Muscle of arm (tissue), 14 donors: ENCODE measurements around the gene CD274. TPM values are rescaled to one million over a fixed set of nuclear protein-coding genes. Genes with fewer than 3 reads are reported as not detected.
"Not testable (repeated sequence)": the region's sequence is repeated elsewhere in the genome, so short reads cannot be mapped to it uniquely, and the experiment has no call there.

Experiments used
- DNase-seq: peaks from one replicate; pipeline ENCODE4 v3.0.0-alpha.2; 2013
- long read RNA-seq, 11 donors: transcript quantifications; one replicate each; lab custom pipeline, GENCODE V29; 2026
- polyA plus RNA-seq, 12 donors: library from polyadenylated mRNA; unstranded; fragments of 120-200 nt; gene quantifications; one replicate each; pipeline ENCODE4 v1.2.1, GENCODE V29; 2013; ENCODE audit not compliant: insufficient read length in 12 of 12

CD274 gene
- 1 to 10 TPM in 8 of 12 donors, under 1 TPM in 2, not detected in 2; 0.41 to 1.7 (median 1.2) TPM for polyA plus RNA-seq
- long read RNA-seq, donor 1: 0 reads
- long read RNA-seq, donor 2: 0 reads
- long read RNA-seq, donor 3: 0 reads
- long read RNA-seq, donor 4: 0 reads
- long read RNA-seq, donor 5: 0 reads
- long read RNA-seq, donor 6, partial matches to known transcripts: 24 of 24 reads
- long read RNA-seq, donor 6, other reads (novel, unspliced or antisense): 0 of 24 reads
- long read RNA-seq, donor 7: 0 reads
- long read RNA-seq, donor 8, partial matches to known transcripts: 0 of 1 reads
- long read RNA-seq, donor 8, other reads (novel, unspliced or antisense): 0 of 1 reads
- long read RNA-seq, donor 9: 0 reads
- long read RNA-seq, donor 10: 0 reads
- long read RNA-seq, donor 11: 0 reads

DNA sequence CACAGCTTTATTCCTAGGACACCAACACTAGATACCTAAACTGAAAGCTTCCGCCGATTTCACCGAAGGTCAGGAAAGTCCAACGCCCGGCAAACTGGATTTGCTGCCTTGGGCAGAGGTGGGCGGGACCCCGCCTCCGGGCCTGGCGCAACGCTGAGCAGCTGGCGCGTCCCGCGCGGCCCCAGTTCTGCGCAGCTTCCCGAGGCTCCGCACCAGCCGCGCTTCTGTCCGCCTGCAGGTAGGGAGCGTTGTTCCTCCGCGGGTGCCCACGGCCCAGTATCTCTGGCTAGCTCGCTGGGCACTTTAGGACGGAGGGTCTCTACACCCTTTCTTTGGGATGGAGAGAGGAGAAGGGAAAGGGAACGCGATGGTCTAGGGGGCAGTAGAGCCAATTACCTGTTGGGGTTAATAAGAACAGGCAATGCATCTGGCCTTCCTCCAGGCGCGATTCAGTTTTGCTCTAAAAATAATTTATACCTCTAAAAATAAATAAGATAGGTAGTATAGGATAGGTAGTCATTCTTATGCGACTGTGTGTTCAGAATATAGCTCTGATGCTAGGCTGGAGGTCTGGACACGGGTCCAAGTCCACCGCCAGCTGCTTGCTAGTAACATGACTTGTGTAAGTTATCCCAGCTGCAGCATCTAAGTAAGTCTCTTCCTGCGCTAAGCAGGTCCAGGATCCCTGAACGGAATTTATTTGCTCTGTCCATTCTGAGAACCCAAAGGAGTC lies at the start of gene CD274:
TSS of gene CD274 (plus strand) at position 184 of the 733 bp plus-strand sequence. CDS start 5,572 bp downstream, outside the sequence.
- peak; percentile 77 for DNase-seq

DNA sequence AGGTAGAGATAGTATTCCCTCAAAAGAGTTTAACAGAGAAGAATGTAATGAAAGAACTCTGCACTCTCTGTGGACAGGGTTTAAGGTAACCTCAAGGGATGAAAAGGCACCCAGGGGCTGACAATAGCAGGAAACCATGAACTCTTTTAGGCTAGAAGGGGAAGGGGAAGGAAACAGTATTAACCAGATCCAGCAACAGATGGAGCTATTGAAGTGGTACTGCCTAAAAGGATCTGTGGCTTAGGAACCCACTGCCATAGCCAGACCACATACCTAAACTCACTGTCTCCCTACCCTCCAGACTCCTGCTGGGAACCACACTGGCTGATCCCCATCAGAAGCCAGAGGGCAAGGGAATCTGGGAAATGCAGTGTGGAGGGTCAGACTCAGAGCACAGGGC lies 48.1 kb upstream of the CD274 start:
- DNase-seq: no peak

DNA sequence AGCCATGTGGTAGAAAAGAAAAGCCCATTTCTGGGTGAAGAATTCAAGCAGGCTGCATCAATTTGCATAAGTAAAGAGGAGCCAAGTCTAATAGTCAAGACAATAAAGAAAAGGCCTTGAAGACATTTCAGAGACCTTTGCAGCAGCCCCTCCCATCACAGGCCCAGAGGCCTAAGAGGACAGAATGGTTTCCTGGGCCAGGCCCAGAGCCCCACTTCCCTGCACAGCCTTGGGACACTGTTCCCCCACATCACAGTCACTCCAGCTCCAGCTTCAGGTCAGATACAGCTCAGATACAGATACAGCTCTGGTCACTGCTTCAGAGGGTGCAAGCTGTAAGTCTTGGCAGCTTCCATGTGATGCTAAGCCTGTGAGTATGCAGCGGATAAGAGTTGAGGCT lies 41.7 kb upstream of the CD274 start:
- no peak for DNase-seq

DNA sequence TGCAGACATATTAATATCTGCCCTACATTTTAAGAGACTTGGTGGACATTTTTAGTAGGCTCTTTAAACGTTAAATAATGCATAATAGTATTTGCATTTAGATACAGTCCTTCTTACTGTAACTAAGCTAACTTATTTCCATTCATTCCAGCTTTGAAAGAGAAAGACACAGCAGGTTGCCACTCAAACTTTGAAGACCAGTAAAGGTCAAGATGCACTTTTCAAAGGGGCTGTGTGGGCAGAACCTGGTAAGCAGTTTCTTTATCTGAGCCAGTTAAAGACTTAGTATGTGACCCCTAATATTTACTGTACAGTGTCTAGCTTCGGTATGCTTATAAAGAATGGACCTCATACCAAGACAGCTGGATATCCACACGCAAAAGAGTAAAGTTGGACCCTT lies 33.4 kb upstream of the CD274 start:
- no peak for DNase-seq

DNA sequence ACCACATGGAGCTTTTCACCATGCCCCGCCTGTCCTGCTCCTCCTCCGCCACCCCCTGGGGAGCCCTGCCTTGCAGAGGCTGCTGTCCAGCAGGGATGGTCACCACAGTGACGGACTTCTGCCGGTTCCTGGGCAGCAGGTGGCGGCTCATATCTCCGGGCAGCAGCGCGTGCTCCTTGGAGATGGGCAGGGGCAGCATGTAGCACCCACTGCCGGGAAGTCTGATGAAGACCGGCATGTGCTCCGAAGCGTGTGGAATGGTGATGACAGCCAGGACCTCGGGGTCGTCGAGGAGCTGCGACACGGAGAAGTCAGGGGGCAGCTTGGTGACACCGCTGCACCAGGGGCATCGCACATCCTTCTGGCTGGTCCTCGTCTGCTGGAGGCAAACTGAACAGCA lies 31.9 kb upstream of the CD274 start:
- no peak for DNase-seq

DNA sequence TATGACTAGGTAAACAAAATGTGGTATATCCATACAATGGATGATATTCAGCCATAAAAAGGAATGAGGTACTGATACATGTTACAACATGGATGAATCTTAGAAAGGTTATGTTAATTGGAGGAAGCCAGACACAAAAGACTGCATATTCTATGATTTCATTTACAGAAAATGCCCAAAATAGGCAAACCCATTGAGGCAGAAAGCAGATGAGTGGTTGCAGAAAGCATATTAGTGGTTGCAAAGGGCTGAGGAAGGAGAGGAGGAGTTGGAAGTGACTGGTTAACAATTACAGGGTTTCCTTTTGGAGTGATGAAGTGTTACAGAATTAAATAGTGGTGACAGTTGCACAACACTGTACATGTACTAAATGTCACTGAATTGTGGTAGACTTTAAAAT lies 30.4 kb upstream of the CD274 start:
- DNase-seq: no peak

DNA sequence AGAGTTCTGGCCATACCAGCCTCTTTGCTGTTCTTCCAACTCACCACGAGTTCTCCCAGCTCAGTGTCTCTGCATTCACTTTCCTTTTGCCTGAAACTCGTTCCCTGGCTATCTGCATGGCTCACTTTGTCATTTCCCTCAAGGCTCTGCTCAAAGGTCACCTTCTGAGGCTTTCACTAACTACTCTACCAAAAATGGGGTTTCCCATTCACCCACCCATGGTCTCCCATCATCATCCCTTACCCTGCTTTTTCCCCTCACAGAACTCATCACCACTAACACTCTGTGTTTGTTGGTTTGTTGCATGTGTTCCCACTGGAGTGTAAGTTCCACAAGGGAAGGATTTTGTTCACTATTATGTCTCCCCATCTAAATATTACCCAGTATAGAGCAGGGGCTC lies 29.2 kb upstream of the CD274 start:
- no peak for DNase-seq

DNA sequence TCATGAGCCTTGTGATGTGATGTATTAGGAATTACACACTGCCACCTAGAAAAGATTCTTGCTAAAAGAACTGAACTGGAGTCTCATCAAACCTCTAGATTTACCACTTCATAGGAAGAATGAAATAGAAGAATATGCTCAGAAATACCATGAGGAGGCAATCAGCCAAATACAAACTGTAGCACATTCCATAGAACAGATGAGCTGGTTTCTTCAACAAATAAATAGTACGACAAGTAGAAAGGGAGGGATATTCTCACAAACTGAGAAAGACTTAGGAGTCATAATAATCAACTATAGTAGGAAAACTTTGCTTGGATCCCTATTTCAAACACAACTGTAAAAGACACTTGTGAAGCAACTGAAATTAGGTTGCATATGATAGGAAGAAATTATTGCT lies 28.1 kb upstream of the CD274 start:
- DNase-seq: no peak

DNA sequence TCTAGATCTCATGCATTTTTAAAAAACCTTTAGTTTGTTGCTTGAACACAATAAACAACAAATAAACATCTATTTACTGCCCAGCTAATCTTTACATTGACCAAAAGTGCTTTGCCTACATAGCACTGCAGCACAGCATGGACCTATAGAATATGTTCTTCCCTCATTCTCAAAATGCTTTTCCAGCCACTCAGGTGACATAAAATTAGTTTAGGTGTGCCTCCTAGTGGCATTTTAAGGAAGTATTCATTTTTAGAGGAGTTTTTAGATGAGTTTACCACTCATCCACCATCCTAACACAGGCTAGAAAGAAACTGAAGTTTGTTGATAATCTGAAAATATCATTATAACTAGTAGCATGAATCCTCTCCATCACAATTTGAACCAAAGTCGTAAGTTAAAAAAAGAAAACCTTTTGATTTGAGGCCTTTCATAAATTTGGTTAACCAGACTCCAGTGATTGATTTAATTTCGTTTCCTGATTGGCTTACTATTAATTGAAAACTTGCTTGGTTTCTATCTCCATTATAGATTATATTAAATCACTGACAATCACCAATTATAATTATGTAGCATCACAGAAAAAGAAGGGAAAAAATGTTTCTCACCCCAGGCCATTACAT lies 25.2 kb upstream of the CD274 start:
- no peak for DNase-seq

DNA sequence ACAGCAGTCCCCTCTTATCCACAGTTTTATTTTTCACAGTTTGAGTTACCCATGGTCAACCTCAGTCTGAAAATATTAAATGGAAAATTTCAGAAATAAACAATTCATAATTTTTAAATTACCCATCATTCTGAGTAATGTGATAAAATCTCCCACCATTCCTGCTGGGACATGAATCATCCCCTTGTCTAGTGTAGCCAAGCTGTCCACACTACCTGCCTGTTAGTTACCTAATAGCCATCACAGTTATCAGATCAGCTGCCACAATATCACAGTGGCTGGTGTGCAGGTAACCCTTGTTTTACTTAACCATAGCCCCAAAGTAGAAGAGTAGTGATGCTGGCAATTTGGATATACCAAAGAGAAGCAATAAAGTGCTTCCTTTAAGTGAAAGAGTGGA lies 23.3 kb upstream of the CD274 start:
- no peak for DNase-seq

DNA sequence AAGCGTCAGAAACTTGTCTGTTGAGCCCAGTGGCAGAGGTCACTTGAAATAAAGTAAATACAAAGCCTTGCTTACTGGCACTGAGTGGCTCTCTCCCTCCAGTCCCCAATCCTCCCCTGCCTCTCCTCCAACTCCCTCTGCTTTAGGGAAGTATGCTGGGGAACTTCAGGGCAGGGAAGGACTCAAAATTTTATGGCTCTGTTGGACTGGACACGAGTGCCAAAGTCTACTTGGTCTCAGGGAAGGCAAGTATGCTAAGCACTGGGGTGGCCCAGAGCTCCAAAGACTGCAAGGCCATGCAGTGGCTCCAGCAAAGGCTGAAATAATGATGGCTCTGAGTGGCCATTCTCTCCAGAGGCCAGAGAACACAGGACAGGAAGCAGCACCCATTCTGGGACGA lies 22.2 kb upstream of the CD274 start:
- DNase-seq: no peak

DNA sequence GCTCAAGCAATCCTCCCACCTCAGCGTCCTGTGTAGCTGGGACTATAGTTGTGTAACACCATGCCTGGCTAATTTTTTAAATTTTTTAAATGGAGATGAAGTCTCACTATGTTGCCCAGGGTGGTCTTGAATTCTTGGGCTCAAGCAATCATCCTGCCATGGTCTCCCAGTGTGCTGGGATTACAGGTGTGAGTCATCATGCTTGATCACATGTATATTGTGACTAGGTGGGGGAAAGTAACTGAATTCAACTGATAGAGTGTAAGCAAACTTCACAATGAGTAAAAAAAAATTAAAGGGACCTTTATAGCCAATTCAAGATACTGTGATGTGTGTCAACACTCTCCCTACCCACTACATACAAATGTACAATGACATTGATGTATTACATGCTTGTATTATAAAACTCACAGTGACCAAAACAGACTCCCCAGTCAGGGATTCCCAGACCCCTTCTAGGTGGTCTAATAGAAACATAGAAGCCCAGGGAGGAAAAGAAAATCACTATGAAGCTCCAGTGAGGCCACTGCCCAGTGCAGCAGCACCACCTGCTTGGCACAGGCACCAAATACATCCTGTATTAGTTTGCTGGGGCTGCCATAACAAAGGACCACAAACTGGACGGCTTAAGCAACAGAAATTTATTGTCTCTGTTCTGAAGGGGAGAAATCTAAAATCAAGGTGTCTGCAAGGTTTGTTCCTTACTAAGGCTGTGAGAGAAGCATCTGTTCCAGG lies 21.4 kb upstream of the CD274 start:
- no peak for DNase-seq

DNA sequence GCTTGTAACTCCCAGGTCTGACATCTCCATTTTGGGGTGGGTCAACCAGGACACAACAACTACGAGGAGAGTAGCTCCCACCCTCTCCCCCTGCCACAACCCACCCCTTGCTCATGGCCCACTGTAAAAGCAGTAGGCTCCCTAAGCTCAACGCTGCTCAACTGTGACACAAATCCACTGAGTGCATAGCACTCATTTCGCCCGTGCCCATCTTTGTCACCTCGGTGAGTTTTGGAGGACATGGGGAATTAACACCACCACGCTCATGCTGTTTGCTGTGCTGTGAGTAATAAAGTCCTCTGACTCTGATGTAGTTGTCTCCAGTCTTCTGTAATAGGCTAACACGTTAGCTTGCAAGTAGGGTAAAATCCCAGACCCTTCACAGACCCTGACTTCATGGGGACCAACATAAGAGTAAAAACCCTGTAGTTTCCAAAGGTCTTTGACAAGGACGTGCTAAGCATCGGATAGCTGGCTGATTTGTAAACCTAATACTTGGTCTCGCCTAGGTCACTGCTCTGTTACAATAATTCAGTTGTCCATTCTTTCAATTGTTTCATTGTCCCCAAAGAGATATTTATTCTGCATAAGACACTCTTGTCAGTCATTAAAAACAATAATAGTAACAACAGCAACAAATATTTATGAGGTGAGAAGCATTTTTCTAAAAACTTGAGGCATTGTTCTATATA lies 20.3 kb upstream of the CD274 start:
- no peak for DNase-seq

DNA sequence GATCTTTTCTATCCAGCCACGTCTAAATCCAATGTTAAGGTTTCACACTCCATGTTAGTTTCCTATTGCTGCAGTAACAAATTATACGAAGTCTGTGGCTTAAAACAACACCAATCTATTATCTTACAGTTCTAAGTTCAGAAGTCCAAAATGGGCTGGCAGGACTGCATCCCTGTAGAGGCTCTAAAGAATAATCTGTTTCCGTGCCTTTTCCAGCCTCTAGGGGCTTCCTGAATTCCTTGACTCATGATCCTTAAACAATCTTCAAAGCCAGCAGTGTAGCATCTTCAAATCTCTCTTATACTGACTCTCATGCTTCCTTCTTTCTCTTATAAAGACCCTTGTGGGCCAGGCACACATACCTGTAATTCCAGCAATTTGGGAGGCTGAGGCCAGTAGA lies 19.4 kb upstream of the CD274 start:
- no peak for DNase-seq

DNA sequence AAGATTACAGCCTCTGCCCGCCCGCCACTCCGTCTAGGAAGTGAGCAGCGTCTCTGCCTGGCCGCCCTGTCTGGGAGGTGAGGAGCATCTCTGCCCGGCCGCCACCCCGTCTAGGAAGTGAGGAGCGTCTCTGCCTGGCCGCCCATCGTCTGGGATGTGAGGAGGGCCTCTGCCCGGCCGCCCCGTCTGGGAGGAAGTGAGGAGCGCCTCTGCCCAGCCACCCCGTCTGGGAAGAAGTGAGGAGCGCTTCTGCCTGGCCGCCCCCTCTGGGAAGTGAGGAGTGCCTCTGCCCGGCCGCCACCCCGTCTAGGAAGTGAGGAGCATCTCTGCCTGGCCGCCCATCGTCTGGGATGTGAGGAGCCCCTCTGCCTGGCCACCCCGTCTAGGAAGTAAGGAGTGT lies 17.5 kb upstream of the CD274 start:
- not testable (repeated sequence) for DNase-seq

DNA sequence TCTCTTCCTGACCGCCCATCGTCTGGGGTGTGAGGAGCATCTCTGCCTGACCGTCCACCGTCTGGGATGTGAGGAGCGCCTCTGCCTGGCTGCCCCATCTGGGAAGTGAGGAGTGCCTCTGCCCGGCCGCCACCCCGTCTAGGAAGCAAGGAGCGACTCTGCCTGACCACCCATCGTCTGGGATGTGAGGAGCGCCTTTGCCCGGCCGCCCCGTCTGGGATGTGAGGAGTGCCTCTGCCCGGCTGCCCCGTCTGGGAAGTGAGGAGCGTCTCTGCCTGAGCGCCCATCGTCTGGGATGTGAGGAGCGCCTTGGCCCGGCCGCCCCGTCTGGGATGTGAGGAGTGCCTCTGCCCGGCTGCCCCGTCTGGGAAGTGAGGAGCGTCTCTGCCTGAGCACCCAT lies 17.0 kb upstream of the CD274 start:
- not testable (repeated sequence) for DNase-seq

DNA sequence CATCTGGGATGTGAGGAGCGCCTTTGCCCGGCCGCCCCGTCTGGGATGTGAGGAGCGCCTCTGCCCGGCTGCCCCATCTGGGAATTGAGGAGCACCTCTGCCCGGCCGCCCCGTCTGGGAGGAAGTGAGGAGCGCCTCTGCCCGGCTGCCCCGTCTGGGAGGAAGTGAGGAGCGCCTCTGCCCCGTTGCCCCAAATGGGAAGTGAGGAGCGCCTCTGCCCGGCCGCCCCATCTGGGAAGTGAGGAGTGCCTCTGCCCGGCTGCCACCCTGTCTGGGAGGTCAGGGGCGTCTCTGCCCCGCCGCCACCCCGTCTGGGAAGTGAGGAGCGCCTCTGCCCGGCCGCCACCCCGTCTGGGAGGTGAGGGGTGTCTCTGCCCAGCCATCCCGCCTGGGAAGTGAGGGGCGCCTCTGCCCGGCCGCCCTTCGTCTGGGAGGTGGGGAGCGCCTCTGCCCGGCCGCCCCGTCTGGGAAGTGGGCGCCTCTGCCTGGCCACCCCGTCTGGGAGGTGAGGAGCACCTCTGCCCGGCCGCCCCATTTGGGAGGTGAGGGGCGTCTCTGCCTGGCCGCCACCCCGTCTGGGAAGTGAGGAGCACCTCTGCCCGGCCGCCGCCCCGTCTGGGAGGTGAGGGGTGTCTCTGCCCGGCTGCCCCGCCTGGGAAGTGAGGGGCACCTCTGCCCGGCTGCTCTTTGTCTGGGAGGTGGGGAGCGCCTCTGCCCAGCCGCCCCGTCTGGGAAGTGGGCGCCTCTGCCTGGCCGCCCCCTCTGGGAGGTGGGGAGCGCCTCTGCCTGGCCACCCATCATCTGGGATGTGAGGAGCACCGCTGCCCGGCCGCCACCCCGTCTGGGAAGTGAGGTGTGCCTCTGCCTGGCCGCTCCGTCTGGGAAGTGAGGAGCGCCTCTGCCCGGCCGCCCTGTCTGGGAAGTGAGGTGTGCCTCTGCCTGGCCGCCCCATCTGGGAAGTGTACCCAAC lies 16.2 kb upstream of the CD274 start:
- not testable (repeated sequence) for DNase-seq

DNA sequence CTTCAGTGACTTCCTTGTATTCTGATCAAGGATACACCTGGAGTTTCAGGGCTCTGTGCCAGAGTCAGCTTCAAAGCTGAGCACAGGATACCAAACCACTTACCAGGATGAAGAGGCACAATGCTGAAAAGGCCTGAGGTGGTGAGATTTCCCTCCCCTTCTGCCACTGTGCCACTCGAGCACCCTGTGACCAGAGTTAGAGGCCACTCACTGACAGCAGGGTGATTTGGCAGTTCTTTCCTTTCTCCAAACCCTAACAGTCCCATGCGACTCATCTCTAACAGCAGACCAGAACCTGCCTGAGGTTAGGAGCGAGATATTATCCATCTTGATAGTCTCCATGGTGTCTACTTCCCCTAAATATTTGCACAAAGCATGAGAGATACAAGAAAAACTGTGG lies 14.4 kb upstream of the CD274 start:
- no peak for DNase-seq

DNA sequence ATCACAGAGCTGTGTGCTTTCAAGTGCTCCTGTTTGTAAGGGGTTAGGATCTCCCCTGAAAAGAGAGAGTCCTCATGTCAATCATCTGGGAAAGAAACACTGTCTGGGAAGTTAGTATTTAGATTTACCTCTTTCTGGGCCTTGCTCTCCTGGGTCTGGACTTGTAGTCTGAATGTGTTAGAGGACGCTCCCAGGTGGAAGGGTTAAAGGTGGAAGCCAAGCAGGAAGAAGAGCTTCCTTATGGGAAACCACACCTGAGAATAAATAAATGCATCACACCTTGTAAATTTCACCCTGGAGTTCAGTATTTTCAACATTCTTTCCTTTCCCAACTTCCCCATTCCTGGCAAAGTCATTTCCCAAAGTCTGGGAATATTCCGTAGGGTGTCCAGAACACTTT lies 13.9 kb upstream of the CD274 start:
- no peak for DNase-seq
